HG03565 (cell line): Measurements from ENCODE around the gene KCND2.

ENCODE experiments used
- ATAC-seq: cut with Tn5 transposase; IDR thresholded peaks from one replicate; pipeline ENCODE4 v1.9.1; 2021; ENCODE audit warnings: mild to moderate bottlenecking, moderate library complexity; ENCODE audit not compliant: unreplicated experiment

KCND2 gene

DNA sequence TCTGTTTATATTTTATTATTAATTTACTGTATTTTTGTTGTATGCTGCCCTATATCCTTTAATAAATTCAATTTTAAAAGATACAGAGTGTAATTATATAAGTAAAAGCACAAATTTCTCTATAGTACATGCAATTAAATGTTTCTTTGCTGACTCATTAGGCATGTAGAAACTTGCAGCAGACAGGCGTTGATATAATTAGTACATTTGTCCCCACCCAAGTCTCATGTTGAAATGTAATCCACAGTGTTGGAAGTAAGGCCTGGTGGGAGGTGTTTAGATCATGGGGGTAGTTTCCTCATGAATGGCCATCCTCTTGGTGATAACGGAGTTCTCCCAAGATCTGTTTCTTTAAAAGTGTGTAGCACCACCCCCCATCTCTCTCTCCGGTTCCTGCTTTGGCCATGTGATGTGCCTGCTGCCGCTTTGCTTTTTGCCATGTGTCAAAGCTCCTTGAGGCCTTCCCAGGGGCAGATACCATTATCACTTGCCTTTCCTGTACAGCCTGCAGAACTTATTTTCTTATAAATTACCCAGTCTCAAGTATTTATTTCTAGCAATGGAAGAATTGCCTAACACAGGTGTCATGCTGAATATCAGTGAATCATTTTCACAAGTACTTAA, 521.2 kb downstream of the KCND2 start:
- no peak for ATAC-seq

DNA sequence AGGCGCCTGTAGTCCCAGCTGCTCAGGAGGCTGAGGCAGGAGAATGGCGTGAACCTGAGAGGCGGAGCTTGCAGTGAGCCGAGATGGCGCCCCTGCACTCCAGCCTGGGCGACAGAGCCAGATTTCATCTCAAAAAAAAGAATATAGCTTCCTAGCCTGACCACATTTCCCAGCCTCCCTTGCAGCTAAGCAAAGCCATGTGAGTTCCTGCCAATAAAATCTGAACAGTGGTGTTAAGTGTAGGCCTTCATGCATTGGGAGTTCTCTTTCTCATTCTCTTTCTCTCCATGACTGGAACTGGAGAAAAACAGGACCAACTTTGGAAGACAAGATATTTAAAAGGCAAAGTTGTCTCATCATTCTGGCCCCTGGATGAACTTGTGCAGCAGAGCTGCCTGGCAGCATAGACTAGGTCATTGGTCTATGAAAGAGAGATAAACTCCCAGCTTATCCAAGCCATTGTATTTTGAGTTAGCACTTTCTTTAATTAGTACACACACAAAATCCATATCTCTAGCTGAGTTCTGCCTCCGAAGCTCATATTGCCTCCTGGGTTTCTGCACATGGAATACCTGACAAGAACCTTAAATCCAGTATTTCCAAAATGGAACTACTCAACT, 524.2 kb downstream of the KCND2 start:
- ATAC-seq, result no peak

DNA sequence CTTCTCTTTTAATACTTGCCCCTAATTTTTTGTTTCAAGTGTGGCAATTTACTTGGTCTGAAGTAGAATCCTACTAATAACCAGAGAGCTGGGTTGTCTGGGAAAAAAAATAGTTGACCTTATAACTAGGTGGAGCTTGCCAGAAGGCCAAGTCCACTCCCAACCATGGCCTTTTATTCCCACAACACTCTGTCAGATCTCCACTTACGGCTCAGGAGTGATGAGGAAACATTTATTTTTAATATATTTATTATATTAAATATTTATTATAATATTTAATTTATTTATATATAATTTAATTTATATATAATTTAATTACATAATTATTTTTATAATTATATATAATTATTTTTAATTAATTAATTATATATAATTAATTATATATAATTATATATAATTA, 526.2 kb downstream of the KCND2 start:
- ATAC-seq, result no peak
